GM12892 (cell line): ENCODE results near the gene SYNE1.

Source experiments
- POLR2A ChIP-seq: IDR thresholded peaks from 2 replicates; pipeline ENCODE4 v1.6.1; 2011; ENCODE audit warnings: low read depth, low read length, control low read depth
- POLR2AphosphoS5 ChIP-seq: IDR thresholded peaks from 2 replicates; pipeline ENCODE4 v1.6.1; 2011; ENCODE audit warnings: low read depth, low read length, control low read depth

- TF ChIP-seq POLR2AphosphoS5 (no peak), POLR2A (no peak)
Measured at GRCh38 chr6:152277826-152278329, 359.3 kb downstream of the SYNE1 start.
